Measurements from ENCODE around the gene GFOD1.
"Not testable (repeated sequence)": the region's sequence is repeated elsewhere in the genome, so short reads cannot be mapped to it uniquely, and the experiment has no call there.

Gene GFOD1

GRCh38 chr6:13511913-13512717, 24.7 kb upstream of the GFOD1 start:
- DNase-seq = no peak

DNA sequence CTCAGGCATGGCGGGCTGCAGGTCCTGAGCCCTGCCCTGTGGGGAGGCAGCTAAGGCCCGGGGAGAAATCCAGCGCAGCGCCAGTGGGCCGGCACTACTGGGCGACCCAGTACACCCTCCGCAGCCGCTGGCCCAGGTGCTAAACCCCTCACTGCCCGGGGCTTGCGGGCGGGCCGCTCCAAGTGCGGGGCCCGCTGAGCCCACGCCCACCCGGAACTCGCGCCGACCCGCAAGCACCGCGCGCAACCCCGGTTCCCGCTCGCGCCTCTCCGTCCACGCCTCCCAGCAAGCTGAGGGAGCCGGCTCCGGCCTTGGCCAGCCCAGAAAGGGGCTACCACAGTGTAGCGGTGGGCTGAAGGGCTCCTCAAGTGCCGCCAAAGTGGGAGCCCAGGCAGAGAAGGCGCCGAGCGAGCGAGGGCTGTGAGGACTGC, 23.8 kb upstream of the GFOD1 start:
- not testable (repeated sequence) for DNase-seq

GRCh38 chr6:13510433-13510832, 23.0 kb upstream of the GFOD1 start:
- not testable (repeated sequence) for DNase-seq

GRCh38 chr6:13508711-13509705, 21.6 kb upstream of the GFOD1 start:
- DNase-seq = no peak

- no peak for DNase-seq
These were observed 20.0 kb upstream of the GFOD1 start for GRCh38 chr6:13507306-13507860.

- DNase-seq = no peak
These were observed 17.9 kb upstream of the GFOD1 start for GRCh38 chr6:13505345-13505734.

GRCh38 chr6:13504611-13505344, 17.4 kb upstream of the GFOD1 start:
- no peak for DNase-seq

DNA sequence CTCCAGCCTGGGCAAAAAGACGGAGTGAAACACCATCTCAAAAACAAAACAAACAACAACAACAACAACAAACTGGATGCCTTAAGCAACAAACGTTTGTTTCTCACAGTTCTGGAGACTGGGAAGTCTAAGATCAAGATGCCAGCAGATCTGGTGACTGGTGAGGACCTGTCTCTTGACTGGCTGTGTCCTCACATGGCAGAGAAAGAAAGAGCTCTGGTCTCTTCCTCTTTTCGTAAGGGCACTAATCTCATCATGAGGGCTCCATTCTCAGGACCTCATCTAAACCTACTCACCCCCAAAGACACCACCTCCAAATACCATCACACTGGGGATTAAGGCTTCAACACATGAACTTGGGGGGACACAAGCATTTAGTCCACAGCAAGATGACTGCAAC, 13.5 kb upstream of the GFOD1 start:
- DNase-seq = no peak

DNA sequence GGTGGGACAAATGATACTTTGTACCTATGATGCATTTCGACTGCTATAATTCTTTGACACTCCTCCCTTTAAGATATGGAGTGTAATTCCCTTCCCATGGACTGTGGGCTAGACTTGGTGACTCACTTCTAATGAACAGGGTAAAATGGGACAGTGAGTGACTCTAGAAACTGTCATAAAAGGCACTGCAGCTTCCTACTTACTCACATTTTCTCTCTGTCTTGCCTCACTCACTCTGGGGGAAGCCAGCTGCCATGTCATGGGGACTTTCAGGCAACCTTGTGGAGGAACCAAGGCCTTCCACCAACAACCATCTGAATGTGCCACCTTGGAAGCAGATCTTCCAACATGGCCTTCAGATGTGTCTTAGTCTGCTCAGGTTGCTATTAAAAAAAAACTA, 12.9 kb upstream of the GFOD1 start:
- no peak for DNase-seq

- DNase-seq = no peak
These were observed 9.3 kb upstream of the GFOD1 start for GRCh38 chr6:13496513-13497190.

DNA sequence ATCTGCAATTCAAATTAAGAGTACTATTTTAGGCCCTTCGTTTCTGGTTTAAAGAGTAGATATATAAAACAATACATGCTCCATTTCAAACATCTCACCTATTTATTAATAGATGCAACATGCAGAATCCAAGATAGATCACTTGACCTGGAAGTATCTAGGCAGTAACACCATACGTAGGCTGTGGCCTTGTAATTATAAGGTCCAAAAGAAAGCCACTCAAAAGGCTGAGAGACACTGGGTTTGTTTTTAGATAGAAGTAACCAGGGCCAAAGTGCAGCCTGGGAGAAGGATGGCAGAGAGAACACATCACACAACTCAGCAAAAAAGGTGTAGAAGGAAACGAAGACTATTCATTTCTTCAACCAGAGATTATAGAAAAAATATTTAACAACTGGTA, 8.4 kb upstream of the GFOD1 start:
- DNase-seq = no peak

DNA sequence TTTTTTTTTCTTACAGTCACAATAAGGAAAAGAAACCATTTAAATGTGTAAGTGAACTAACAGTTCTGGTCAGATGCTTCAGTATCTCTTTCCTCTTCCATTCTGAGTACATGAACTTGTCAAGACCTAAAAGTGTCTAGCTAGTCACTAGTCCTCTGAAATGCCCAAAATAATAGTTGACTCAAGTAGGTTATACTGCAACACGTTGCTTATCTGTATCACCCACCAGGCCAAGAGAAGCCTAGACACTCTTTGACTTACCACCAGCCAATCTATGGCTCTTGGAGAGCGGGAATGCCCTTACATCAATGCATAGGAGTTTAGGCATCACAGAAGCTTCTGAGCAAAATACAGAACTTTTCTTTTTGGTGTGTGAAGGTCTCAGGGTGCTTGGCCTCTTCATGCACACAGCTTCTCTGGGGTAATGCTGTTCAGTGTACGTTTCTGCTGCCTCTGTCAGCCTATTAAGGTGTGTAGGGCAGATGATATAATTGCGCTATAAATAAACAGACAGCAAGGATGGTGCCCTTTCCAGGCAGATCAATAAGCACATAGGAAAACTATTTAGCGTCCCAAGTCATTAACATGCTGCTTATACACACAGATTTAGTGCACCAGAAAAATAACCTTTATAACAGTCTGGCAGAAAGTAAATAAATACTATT, 7.8 kb upstream of the GFOD1 start:
- DNase-seq = no peak

DNA sequence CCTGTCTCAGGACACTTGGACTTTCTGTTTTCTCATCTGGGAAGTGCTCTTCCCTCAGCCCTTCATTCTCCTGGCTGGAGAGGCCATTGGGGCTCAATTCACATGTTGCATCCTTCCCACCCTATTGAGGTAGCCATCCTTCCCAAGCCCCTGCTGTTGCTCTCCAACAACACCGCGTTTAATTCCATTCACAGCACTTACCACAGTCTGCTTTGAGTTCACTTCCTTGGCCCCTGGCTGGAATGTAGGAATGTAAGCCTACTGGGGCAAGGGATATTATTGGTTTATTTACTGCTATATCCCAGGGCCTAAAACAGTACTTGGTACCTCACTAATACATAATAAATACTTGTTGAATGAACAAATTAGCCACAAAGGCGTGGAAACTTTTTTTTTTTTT, 6.7 kb upstream of the GFOD1 start:
- DNase-seq = no peak

DNA sequence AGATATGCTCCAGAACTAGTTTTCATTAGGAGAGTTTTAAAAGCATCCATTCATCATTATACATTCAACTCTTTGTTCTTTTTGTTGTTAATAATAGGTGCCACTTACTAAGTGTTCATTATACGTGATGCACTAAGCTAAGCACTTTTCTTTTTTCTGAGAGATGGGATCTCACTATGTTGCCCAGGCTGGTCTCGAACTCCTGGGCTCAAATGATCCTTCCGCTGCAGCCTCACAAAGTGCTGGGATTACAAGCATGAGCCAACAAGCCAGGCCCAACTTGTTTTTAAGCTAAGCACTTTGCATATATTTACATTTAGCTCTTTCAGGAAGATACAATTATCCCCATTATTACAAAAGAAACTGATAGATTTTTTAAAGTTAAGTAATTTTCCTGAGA, 5.7 kb upstream of the GFOD1 start:
- DNase-seq = no peak

DNA sequence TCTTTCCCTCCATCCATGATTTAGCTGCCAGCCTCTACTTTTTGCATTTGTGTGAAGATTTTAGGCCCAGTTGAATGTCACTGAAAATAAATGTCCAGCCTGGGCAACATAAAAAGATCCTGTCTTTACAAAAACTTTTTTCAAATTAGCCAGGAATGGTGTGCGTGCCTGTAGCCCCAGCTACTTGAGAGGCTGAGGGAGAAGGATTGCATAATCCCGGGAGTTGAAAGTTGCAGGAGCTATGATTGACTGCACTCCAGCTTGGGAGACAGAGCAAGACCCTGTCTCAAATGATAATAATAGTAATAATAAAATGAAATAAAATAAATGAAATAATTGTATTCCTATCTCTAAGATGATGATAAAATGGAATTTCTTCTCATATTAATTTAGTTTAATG, 5.0 kb upstream of the GFOD1 start:
- no peak for DNase-seq

GRCh38 chr6:13491538-13491937, 4.1 kb upstream of the GFOD1 start:
- DNase-seq = no peak

- no peak for DNase-seq
These were observed 3.0 kb upstream of the GFOD1 start for GRCh38 chr6:13490402-13490801.

- no peak for DNase-seq
These were observed 1.5 kb upstream of the GFOD1 start for GRCh38 chr6:13488896-13489237.

DNA sequence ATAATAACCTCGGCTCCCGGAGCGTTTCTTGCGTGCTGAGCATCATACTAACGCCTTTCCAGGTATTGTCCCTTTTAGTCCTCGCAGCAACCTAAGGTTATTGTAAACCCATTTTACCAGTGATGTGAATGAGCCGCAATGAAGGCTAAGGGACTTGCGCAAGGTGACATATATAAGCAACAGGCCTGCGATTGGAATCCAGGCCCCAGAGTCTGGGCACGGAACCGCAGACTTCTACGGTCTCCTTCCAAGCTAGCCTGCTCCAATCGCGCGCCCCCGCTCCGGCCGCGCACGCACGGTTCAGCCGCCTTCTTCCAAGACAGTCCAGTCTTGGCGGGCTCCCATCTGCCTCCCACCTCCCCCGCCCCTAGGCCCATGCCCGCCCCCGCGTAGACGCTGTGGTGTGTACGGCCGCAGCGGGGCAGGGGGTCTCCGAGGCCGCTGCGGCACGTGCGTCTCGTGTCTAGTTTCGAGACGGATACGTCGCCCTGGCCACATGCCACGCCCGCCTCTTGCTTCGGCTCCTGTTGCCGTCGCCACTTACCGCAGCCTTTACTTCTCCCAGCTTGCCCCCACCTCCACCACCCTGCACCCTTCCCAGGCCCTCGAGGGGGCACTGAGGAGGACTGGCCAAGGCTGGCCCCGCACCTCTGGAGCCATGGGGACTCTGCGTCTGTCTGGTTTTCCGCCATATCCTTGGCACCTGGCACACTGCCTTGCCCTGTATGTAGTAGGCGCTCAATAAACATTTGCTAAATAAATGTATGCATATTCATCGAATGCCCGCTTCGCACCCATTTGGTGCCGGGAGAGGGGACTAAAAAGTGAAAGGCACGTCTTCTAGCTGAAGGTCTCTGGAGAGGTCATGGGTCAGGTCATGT, 855 bp upstream of the GFOD1 start:
- no peak for DNase-seq

GRCh38 chr6:13486679-13487121, 700 bp downstream of the GFOD1 start:
- DNase-seq = peak; percentile 82
